GM12878 (cell line): ENCODE data around the gene LXN. TPM values are rescaled to one million over a fixed set of nuclear protein-coding genes. Genes with fewer than 3 reads are reported as not detected.

Experiments
- ATAC-seq: fragments of 200-7000 bp; cut with Tn5 transposase; 3 replicates; pipeline ENCODE4 v1.9.1; 2020; ENCODE audit warnings: mild to moderate bottlenecking, moderate library complexity
- BruUV-seq: library from RNA; stranded (reverse); fragments of 400-500 nt; replicated peaks from 2 replicates; lab custom pipeline; 2021; lab: Mats Ljungman, UMichigan
- CTCF ChIA-PET: fragments of 300-600 bp; sonication (Branson Sonifier 250); formaldehyde crosslinking; extraction: SDS; loops from one replicate; lab custom pipeline; 2021; ENCODE audit warnings: inconsistent platforms; lab: Yijun Ruan, JAX
- POLR2A ChIA-PET: fragments of 350-600 bp; formaldehyde crosslinking; extraction: SDS; loops from one replicate; lab custom pipeline; 2021; ENCODE audit warnings: inconsistent platforms; lab: Charles Lee
- RAD21 ChIA-PET: fragments of 300-600 bp; sonication (Branson Sonifier 250); formaldehyde crosslinking; loops from one replicate; lab custom pipeline; 2023; ENCODE audit warnings: antibody characterized with exemption; ENCODE audit not compliant: unreplicated experiment; lab: Charles Lee
- SMC1A ChIA-PET: fragments of 300-600 bp; sonication (Branson Sonifier 250); formaldehyde crosslinking; loops from one replicate; lab custom pipeline; 2023; ENCODE audit not compliant: unreplicated experiment, uncharacterized antibody; lab: Charles Lee
- DNase-seq: peaks from one replicate; pipeline ENCODE4 v3.0.0-alpha.2; 2011; ENCODE audit warnings: low read depth, low spot score
- FAIRE-seq: peaks from 3 replicates; lab custom pipeline; 2011; peaks lifted over from hg19 to GRCh38; lab: Jason Lieb, UNC
- H2AFZ ChIP-seq: 2 replicates; pipeline ENCODE4 v1.6.0; 2011; ENCODE audit warnings: low read depth, low read length, control low read depth; ENCODE audit not compliant: control insufficient read depth
- H3K27ac ChIP-seq: 2 replicates; pipeline ENCODE4 v1.5.1; 2011; ENCODE audit warnings: control low read depth; ENCODE audit not compliant: control insufficient read depth, insufficient read depth
- H3K27me3 ChIP-seq, 2 experiments: replicated peaks in 1 of 2; 2 replicates each; pipeline versions ENCODE4 v1.6.0 to v1.6.1; 2011; ENCODE audit warnings: low read length in 1 of 2; ENCODE audit not compliant: control insufficient read depth in 2 of 2, insufficient read depth in 2 of 2
- H3K36me3 ChIP-seq, 2 experiments: 2 replicates each; pipeline ENCODE4 v1.5.1; 2011; ENCODE audit warnings: low read length in 1 of 2; ENCODE audit not compliant: control insufficient read depth in 2 of 2, insufficient read depth in 2 of 2
- H3K4me1 ChIP-seq: 2 replicates; pipeline ENCODE4 v1.6.1; 2011; ENCODE audit warnings: mild to moderate bottlenecking, low read length, moderate library complexity, mixed read lengths; ENCODE audit not compliant: control insufficient read depth, insufficient read depth
- H3K4me2 ChIP-seq: 2 replicates; pipeline ENCODE4 v1.6.0; 2011; ENCODE audit warnings: control low read depth; ENCODE audit not compliant: control insufficient read depth, insufficient read depth
- H3K4me3 ChIP-seq: fragments of 200-600 bp; sonication (generic); 2 replicates; pipeline ENCODE4 v1.5.1; 2016
- H3K79me2 ChIP-seq: 2 replicates; pipeline ENCODE4 v1.6.0; 2011; ENCODE audit warnings: low read length; ENCODE audit not compliant: control insufficient read depth, insufficient read depth
- H3K9ac ChIP-seq: 2 replicates; pipeline ENCODE4 v1.8.0; 2011; ENCODE audit warnings: low read length, control low read depth, mixed read lengths; ENCODE audit not compliant: control insufficient read depth, insufficient read depth
- H3K9me3 ChIP-seq: replicated peaks from 3 replicates; pipeline ENCODE4 v1.5.1; 2011; ENCODE audit warnings: mild to moderate bottlenecking, low read length; ENCODE audit not compliant: control insufficient read depth, insufficient read depth
- H4K20me1 ChIP-seq: 2 replicates; pipeline ENCODE4 v1.6.0; 2011; ENCODE audit not compliant: control insufficient read depth, insufficient read depth
- BCL11A ChIP-seq: IDR thresholded peaks from 2 replicates; pipeline ENCODE4 v1.6.1; 2011; ENCODE audit warnings: low read depth, low read length
- EZH2 ChIP-seq: IDR thresholded peaks from 2 replicates; pipeline ENCODE4 v1.6.1; 2012; ENCODE audit warnings: low read depth, mild to moderate bottlenecking, control low read depth, inconsistent platforms, low read length, borderline replicate concordance; ENCODE audit not compliant: control insufficient read depth
- FOXK2 ChIP-seq: fragments of 450-650 bp; IDR thresholded peaks from 2 replicates; pipeline ENCODE4 v1.6.1; 2017; ENCODE audit warnings: mild to moderate bottlenecking, moderate library complexity
- IKZF1 ChIP-seq: fragments of 450-650 bp; conservative IDR thresholded peaks from 2 replicates; pipeline ENCODE4 v1.6.1; 2017; ENCODE audit warnings: antibody characterized with exemption, mild to moderate bottlenecking
- IKZF2 ChIP-seq, 2 experiments: fragments of 450-650 bp; IDR thresholded peaks; 2 replicates each; pipeline ENCODE4 v1.6.1; 2017; ENCODE audit warnings: mild to moderate bottlenecking in 2 of 2, moderate library complexity in 2 of 2
- JUNB ChIP-seq: IDR thresholded peaks from 2 replicates; pipeline ENCODE4 v1.6.1; 2016; ENCODE audit warnings: antibody characterized with exemption, mild to moderate bottlenecking
- KLF5 ChIP-seq: fragments of 450-650 bp; IDR thresholded peaks from 2 replicates; pipeline ENCODE4 v1.6.1; 2014; ENCODE audit warnings: mild to moderate bottlenecking; ENCODE audit not compliant: partially characterized antibody
- RCOR1 ChIP-seq: conservative IDR thresholded peaks from 2 replicates; pipeline ENCODE4 v1.6.1; 2012; ENCODE audit warnings: low read depth, low read length, improper control_type of control experiment
- RUNX3 ChIP-seq: IDR thresholded peaks from 2 replicates; pipeline ENCODE4 v1.6.1; 2012; ENCODE audit warnings: low read length, inconsistent platforms
- ZBED1 ChIP-seq: IDR thresholded peaks from 2 replicates; pipeline ENCODE4 v1.6.1; 2016; ENCODE audit warnings: borderline replicate concordance
- ZNF274 ChIP-seq: IDR thresholded peaks from one replicate; pipeline ENCODE4 v1.8.0; 2011; ENCODE audit not compliant: insufficient read length, insufficient read depth
- WGBS: methylation state at CpG from one replicate; pipeline ENCODE4 v1.1.6; 2016; ENCODE audit warnings: low lambda C conversion rate; ENCODE audit not compliant: insufficient replicate concordance, insufficient coverage; ENCODE audit errors: missing lambda C conversion rate; 5-methylcytosine and 5-hydroxymethylcytosine counted together
- in situ Hi-C: fragments of 300-500 bp; cut with MboI; formaldehyde crosslinking; loops from 9 replicates; pipeline ENCODE4 v1.14.3; 2018; ENCODE audit warnings: mixed read lengths
- intact Hi-C: fragments of 100-400 bp; cut with micrococcal nuclease; formaldehyde crosslinking; loops from one replicate; pipeline ENCODE4 v1.14.2; 2022; ENCODE audit not compliant: unreplicated experiment
- polyA plus RNA-seq, 11 experiments: library from polyadenylated mRNA; depleted of rRNA in 4 of 11; unstranded in 6 of 11; stranded (reverse) in 5 of 11; fragments of >200 nt; fragmentation: Nextera tagmentation in 4 of 11; fragmentation: Illumina TruSeq in 1 of 11; extraction: Ambion mirVana in 4 of 11; extraction: Trizol in 1 of 11; gene quantifications; 1 replicate in 1 of 11; 2 replicates in 10 of 11; pipeline versions ENCODE4 v1.2.1 to v1.2.3, GENCODE V29; 2011 to 2016; ENCODE audit warnings: inconsistent platforms in 2 of 11, missing spikeins in 2 of 11, low read depth in 1 of 11
- total RNA-seq, 4 experiments: library from RNA; depleted of rRNA in 3 of 4; stranded (reverse); fragments of >200 nt in 3 of 4; fragmentation: Illumina TruSeq in 1 of 4; extraction: Trizol in 1 of 4; gene quantifications; 2 replicates each; pipeline versions ENCODE4 v1.2.1 to v1.2.3, GENCODE V29; 2013 to 2021
- TF ChIP-seq, protein P1 (sequence below): IDR thresholded peaks from 2 replicates; pipeline ENCODE4 v1.6.1; 2011; ENCODE audit warnings: low read depth, mild to moderate bottlenecking, low read length, moderate library complexity, borderline replicate concordance; ENCODE audit errors: extremely low read depth
- TF ChIP-seq, protein P2 (sequence below): fragments of 450-650 bp; IDR thresholded peaks from 2 replicates; pipeline ENCODE4 v1.6.1; 2017; ENCODE audit warnings: mild to moderate bottlenecking, moderate library complexity

LXN gene
- total and polyA plus RNA-seq, 10 of the 15 experiments (the other 5 are each of a cell fraction or from before 2014, with no cell fraction given) = 10.7 to 45.0 (median 20.4) TPM

DNA sequence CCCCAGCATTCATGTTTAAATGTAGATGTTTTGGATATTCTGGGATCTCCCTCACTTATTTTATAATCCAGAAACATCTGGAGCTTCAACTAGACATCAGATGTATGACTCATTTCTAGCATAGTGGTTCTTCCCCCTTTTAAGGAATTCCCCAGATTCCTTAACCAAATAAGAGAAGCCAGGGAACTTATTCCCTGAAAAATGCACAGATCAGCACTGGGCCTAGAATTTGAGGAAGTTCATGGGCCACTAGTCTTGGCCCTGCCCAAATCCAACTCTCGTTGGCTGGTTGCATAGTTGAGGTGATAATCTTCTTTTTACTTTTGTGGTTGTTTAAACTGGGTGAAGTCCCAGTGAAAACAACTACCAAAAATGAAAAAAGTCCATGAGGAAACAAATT is 39.4 kb upstream of the LXN start:
- WGBS = 59% methylated on average over 1 of the region's 1 CpG

More for the DNA sequence above, 39.4 kb upstream of the LXN start:
- no peak overlapping the region for H3K27ac ChIP-seq
- ChIA-PET POLR2A (no interaction called here), RAD21 (no interaction called here)
- no peak for ATAC-seq
- H4K20me1 ChIP-seq = no peaks in the 10 kb centered on the region
- DNase-seq = no peak
- in situ Hi-C loops = no loop called here
- TF ChIP-seq FOXK2 = no peak
- 0 out of 2 replicates have a peak, but pooled peaks have one; percentile 23 for TF ChIP-seq JUNB
- TF ChIP-seq IKZF2 (IDR thresholded peaks at IDR 0.05) = peak; percentile 11 to 38; a peak in 1 of 4 replicates
- TF ChIP-seq, protein P1, sequence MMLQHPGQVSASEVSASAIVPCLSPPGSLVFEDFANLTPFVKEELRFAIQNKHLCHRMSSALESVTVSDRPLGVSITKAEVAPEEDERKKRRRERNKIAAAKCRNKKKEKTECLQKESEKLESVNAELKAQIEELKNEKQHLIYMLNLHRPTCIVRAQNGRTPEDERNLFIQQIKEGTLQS = no peak
- TF ChIP-seq, protein P2, sequence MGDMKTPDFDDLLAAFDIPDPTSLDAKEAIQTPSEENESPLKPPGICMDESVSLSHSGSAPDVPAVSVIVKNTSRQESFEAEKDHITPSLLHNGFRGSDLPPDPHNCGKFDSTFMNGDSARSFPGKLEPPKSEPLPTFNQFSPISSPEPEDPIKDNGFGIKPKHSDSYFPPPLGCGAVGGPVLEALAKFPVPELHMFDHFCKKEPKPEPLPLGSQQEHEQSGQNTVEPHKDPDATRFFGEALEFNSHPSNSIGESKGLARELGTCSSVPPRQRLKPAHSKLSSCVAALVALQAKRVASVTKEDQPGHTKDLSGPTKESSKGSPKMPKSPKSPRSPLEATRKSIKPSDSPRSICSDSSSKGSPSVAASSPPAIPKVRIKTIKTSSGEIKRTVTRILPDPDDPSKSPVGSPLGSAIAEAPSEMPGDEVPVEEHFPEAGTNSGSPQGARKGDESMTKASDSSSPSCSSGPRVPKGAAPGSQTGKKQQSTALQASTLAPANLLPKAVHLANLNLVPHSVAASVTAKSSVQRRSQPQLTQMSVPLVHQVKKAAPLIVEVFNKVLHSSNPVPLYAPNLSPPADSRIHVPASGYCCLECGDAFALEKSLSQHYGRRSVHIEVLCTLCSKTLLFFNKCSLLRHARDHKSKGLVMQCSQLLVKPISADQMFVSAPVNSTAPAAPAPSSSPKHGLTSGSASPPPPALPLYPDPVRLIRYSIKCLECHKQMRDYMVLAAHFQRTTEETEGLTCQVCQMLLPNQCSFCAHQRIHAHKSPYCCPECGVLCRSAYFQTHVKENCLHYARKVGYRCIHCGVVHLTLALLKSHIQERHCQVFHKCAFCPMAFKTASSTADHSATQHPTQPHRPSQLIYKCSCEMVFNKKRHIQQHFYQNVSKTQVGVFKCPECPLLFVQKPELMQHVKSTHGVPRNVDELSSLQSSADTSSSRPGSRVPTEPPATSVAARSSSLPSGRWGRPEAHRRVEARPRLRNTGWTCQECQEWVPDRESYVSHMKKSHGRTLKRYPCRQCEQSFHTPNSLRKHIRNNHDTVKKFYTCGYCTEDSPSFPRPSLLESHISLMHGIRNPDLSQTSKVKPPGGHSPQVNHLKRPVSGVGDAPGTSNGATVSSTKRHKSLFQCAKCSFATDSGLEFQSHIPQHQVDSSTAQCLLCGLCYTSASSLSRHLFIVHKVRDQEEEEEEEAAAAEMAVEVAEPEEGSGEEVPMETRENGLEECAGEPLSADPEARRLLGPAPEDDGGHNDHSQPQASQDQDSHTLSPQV = no peak
- TF ChIP-seq ZBED1 = no peak
- no peak for TF ChIP-seq EZH2
- 0 out of 2 replicates have a peak, but pooled peaks have one; percentile 23 for TF ChIP-seq IKZF1
- TF ChIP-seq KLF5 = no peak
- TF ChIP-seq ZNF274 = no peak
- TF ChIP-seq RCOR1 = no peak
- TF ChIP-seq BCL11A = peak; percentile 24; the same call in 1 of the 2 replicates
- TF ChIP-seq RUNX3 = 0 out of 2 replicates have a peak, but pooled peaks have one; percentile 11
- TF ChIP-seq, all 136 proteins: peak for 5
- Histone ChIP-seq H3K4me3 (no peak overlapping the region), H3K9ac (no peak overlapping the region), H3K27me3 (no peaks in the 10 kb centered on the region), H3K36me3 (peaks cover 0 to 13% of the 10 kb centered on the region in 2 experiments; a peak in 2 of 4 replicates), H3K4me1 (no peaks in the 10 kb centered on the region), H3K9me3 (no peaks in the 10 kb centered on the region), H2AFZ (no peak overlapping the region), H3K4me2 (no peak overlapping the region), H3K79me2 (no peaks in the 10 kb centered on the region)
- no TSS peak for BruUV-seq
- ChIA-PET SMC1A (no interaction called here), CTCF (interaction anchor here (1.4 kb wide), 1 partner anchor 16 kb away, joined by 4 read pairs; no protein-coding TSS in a partner anchor)
- no peak for FAIRE-seq
- intact Hi-C loops = no loop called here
